ENCODE measurements around the gene RNF149.
"Not testable (repeated sequence)": the region's sequence is repeated elsewhere in the genome, so short reads cannot be mapped to it uniquely, and the experiment has no call there.

The RNF149 gene

DNA sequence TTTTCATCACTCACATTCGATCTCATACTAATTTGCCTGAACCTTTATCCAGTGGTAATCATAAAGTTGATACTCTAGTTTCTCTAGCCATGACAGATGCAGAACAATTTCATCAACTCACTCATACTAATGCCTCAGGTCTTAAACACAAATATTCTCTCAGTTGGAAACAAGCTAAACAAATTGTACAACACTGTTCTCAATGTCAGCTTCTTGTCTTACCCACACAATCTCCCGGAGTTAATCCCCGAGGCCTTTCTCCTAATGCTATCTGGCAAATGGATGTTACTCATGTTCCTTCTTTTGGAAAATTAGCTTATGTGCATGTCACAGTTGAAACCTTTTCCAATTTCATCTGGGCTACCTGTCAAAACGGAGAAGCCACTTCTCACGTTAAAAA is 67.3 kb downstream of the RNF149 start:
- in situ Hi-C loops (cut with MboI; ENCODE audit: low pct_unique_long_range_greater_than_20kb, low sequenced_read_pairs) = no loop called here
- DNase-seq = no peak

DNA sequence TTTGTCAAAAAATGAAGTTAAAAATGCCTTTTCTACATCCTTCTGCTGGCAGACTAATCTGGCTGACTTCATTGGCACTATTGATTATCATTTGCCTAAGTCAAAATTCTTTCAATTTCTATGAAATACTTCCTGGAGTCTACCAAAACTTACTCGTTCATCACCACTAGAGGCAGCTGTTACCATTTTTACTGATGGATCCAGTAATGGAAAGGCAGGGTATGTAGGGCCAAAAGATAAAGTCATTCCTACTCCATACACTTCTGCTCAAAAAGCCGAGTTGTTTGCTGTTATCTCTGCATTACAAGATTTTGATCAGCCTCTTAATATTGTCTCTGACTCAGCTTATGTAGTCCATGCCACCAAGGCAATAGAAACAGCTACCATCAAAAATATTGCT is 67.8 kb downstream of the RNF149 start:
- DNase-seq = peak; percentile 23
- in situ Hi-C loops (cut with MboI; ENCODE audit: low pct_unique_long_range_greater_than_20kb, low sequenced_read_pairs) = not testable (repeated sequence)

DNA sequence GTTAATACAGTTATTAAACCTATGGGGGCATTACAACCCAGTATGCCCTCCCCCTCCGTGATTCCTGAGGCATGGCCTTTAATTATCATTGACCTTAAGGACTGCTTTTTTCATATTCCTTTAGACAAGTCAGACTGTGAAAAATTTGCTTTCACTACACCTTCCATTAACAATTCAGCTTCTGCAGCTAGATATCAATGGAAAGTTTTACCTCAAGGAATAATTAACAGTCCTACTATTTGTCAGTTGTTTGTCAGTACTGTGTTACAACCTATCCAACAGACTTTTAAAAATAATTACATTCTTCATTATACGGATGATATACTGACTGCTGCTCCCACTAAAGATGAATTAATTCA is 68.8 kb downstream of the RNF149 start:
- in situ Hi-C loops (cut with MboI; ENCODE audit: low pct_unique_long_range_greater_than_20kb, low sequenced_read_pairs) = not testable (repeated sequence)

DNA sequence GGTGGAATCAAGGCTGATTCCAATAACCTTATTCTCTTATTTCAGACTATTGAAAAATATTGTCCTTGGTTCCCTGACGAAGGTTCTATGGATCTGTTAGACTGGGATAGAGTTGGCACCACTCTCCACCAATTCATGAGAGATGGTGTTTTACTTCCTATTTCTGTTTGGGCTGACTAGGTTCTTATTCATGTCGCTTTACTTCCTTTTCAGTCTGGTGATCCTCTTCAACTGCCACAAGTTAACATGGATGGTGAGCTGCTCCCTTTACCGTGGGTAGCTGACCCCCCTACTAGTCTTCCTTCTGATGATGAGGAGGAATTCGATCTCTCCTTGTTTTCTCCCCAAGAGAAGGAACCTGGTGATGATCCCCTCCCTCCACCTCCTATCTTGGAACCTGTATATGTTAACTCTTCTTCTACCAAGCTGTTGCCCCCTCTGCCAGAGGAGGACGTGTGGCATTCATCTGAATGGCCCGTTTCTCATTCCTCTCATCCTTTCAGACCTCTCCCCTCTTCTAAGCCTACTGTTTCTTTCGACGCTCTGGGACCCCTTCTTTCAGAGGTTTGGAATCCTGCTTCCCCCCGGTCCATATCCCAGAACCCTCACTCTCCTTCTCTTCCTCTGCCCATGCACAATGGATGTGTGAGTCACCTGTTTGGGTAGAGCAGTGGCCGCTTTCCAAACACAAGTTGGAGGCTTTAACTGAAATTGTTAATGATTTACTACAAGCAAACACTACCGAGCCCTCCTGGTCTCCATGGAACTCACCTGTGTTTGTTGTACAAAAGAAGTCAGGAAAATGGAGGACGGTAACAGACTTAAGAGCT is 69.4 kb downstream of the RNF149 start:
- in situ Hi-C loops (cut with MboI; ENCODE audit: low pct_unique_long_range_greater_than_20kb, low sequenced_read_pairs) = no loop called here
- DNase-seq = no peak

More for the DNA sequence above, 68.8 kb downstream of the RNF149 start:
- not testable (repeated sequence) for DNase-seq

DNA sequence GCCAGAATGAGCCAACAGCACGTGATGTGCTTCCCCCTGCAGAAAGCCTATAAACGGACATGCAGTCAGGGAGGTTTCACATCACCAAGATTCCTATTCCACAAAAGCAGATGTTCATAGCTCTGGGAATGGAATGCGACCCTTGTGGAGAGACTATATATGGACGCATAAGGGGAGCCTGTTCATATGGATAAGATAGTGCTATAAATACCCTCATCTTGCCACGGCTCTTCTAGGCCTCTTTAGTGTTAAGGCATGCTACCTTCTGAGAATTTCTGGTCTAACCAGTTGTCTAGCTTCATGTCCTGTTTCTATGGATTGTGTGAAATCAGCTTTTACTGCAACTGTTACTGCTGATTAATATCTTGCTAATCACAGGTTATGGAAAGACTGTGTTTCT is 70.6 kb downstream of the RNF149 start:
- DNase-seq; in situ Hi-C loops (cut with MboI; ENCODE audit: low pct_unique_long_range_greater_than_20kb, low sequenced_read_pairs): not testable (repeated sequence)

DNA sequence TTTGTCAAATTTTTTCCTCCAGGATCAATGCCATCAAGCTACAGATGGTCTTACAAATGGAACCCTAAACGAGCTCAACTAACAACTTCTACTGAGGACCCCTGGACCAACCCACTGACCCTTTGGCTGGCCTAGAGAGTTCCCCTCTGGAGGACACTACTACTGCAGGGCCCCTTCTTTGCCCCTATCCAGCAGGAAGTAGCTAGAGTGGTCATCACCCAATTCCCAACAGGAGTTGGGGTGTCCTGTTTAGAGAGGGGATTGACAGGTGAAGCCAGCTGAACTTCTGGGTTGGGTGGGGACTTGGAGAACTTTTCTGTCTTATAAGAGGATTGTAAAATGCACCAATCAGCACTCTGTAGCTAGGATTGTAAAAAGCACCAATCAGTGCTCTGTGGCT is 72.5 kb downstream of the RNF149 start:
- in situ Hi-C loops (cut with MboI; ENCODE audit: low pct_unique_long_range_greater_than_20kb, low sequenced_read_pairs); DNase-seq: not testable (repeated sequence)

DNA sequence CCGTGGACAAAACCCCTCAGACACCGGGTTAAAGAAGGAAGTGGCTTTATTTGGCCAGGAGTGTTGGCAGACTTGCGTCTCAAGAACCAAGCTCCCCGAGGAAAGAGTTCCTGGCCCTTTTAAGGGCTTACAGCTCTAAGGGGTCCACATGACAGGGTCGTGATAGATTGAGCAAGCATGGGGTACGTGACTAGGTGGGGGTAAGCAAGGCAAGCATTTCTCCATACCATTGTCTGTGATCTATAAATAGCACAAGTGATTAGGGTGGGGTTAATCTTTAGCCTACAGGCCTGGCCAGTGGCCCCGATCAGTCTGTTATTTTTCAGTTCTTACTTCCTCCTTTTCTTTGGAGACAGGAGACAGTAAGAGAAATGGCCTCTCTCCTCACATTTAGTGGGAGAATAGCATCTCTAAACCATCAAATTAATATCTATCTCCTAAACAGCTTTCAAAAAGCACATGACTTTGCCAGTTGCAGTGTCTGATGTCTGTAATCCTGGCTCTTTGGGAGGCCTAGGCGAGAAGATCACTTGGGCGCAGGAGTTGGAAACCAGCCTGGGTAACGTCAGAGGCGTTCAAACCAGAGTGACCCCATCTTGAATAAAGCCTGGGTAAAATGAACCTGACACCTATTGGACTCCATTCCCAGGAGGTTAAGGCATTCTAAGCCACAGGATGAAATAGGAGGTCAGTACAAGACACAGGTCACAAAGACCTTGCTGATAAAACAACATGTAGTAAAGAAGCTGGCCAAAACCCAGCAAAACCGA is 74.1 kb downstream of the RNF149 start:
- in situ Hi-C loops (cut with MboI; ENCODE audit: low pct_unique_long_range_greater_than_20kb, low sequenced_read_pairs) = no loop called here
- DNase-seq = peak; percentile 45

DNA sequence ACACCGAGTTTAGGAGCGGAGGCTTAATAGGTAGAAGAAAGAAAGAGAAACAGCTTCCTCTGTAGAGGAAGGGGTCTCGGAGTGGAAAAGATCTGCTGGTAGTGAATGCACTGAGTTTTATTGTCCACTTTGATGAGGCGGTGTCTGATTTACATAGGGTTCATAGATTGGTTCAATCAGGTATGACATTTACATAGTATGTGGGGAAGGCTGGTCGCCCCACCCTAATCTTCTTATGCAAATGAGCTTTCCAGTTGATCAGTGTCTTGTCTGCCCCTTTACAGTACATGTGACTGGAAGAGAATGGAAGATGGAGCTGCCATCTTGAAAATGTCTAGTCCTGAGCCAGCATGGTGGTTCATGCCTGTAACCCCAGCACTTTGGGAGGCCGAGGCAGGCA is 75.7 kb downstream of the RNF149 start:
- DNase-seq = no peak
- in situ Hi-C loops (cut with MboI; ENCODE audit: low pct_unique_long_range_greater_than_20kb, low sequenced_read_pairs) = no loop called here

DNA sequence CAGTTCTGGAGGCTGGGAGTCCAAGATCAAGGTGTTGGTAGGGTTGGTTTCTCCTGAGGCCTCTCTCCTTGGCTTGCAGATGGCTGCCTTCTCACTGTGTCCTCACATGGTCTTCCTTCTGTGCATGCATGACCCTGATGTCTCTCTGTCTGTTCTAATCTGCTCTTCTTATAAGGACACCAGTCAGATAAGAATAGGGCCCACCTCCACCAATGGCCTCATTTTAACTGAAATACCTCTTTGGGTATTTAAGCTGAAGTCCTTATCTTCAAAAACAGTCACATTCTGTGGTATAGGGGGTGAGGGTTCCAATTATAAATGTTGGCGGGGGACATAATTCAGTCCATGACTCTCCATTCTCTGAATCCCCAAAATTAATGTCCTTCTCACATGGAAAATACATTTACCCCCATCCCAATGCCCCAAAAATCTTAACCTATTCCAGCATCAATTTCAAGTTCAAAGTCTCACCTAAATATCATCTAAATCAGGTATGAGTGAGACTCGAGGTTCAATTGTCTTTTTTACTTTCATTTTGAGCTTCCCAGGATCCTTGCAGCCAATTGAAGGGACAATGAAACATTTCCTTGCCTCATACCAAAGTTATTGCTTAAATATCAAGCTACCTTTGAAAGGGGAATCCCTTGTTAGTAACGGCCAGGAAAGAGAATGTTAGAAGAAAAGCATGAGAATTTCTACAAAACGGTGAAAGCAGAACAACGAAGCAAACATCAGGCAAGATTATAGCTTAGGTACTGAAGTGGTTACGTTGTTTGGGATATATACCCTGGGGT is 76.4 kb downstream of the RNF149 start:
- DNase-seq = no peak
- in situ Hi-C loops (cut with MboI; ENCODE audit: low pct_unique_long_range_greater_than_20kb, low sequenced_read_pairs) = no loop called here

DNA sequence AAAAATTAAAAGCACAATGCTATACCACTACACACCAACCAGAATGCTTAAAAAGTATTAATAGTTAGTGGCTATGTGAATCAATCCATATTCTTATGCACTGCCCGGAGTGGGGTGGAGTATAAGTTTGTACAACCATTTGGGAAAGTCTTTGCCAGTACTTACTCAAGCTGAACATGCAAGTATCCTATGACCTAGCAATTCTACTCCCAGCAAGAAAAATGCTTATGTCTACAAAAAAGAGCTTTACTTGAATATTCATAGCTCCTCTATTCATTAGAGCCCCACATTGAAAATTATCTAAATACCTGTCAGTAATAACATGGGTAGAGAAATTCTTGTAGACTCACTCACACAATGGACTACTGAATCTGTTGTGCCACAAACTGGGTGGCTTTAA is 77.3 kb downstream of the RNF149 start:
- in situ Hi-C loops (cut with MboI; ENCODE audit: low pct_unique_long_range_greater_than_20kb, low sequenced_read_pairs) = no loop called here
- no peak for DNase-seq

DNA sequence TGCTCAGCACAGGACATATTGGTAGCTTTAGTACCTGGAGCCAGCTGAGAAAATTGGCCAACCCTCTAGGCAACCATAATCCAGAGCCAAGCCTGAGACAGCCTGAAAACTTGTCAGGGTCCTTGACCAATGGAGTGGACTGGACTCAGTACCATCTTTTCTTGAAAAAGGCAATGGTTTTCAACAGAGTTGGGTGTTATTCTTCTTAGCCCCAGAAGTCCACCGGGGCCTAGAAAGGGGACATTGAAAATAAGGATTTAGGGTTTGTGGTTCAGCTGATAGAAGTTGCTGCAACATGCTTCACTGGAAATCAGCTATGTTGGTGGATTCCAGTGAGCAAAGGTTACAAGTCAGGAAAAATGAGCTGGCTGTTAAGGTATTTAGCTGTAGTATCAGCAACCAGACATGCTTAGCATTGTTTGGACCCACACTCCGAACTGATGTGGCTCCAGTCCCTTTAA is 77.9 kb downstream of the RNF149 start:
- DNase-seq = no peak
- in situ Hi-C loops (cut with MboI; ENCODE audit: low pct_unique_long_range_greater_than_20kb, low sequenced_read_pairs) = no loop called here
